HG03571 (cell line): ENCODE data around the gene DOP1B.

Experiments
- ATAC-seq: cut with Tn5 transposase; IDR thresholded peaks from one replicate; pipeline ENCODE4 v1.9.1; 2021; ENCODE audit not compliant: unreplicated experiment

The DOP1B gene

GRCh38 chr21:36202726-36203602 lies 46.3 kb downstream of the DOP1B start:
- no peak for ATAC-seq

DNA sequence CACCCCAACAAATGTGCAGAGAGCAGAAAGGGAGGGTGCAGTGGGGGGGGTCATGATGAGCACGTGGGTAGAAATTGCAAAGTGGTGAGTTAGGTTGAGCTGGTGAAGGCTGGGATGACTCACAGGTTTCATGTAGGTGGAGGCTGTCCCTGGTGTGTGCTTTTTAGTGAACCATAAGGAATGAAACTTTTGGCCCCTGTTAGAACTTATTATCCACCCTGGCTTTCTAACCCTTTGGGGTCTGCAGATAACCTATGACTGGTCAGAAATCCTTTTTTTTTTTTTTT lies 46.9 kb downstream of the DOP1B start:
- ATAC-seq: no peak

DNA sequence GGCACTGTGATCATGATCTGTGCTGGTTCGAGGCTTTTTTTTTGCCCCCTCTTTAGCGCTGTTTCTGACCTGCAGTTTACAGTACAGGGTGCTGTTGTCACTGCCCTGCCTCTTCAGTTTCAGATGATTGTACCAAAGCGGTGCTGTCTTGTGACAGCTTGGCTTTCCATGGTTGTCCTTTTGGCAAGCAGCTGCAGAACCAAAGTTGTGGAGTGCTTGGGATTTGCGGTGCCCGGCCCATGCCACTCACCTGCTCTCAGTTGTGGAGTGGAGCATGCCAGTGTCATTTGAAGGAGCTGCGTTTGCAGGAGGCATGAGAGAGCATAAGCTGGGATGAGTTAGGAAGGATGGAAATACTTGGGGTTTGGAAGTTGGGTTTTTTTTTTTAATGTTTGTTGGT lies 48.4 kb downstream of the DOP1B start:
- ATAC-seq: no peak

GRCh38 chr21:36205962-36206361 lies 49.3 kb downstream of the DOP1B start:
- no peak for ATAC-seq
